DMS79 (cell line): Measurements from ENCODE around the gene STEAP1B.

Experiments
- DNase-seq: peaks from one replicate; lab custom pipeline; 2025; lab: John Stamatoyannopoulos, UW

Gene STEAP1B

GRCh38 chr7:22400150-22400814, 99.7 kb downstream of the STEAP1B start:
- DNase-seq, result no peak

- no peak for DNase-seq
Observed at GRCh38 chr7:22399546-22399945, 100.4 kb downstream of the STEAP1B start.

- no peak for DNase-seq
Observed at GRCh38 chr7:22399091-22399490, 100.9 kb downstream of the STEAP1B start.

GRCh38 chr7:22397981-22398380, 102.0 kb downstream of the STEAP1B start:
- DNase-seq, result no peak

GRCh38 chr7:22395222-22395621, 104.8 kb downstream of the STEAP1B start:
- DNase-seq, result no peak

GRCh38 chr7:22394739-22395138, 105.2 kb downstream of the STEAP1B start:
- no peak for DNase-seq

- no peak for DNase-seq
Observed at GRCh38 chr7:22393913-22394729, 105.9 kb downstream of the STEAP1B start.

GRCh38 chr7:22390516-22390915, 109.5 kb downstream of the STEAP1B start:
- DNase-seq, result no peak

GRCh38 chr7:22389892-22390291, 110.1 kb downstream of the STEAP1B start:
- DNase-seq, result no peak

GRCh38 chr7:22387583-22387982, 112.4 kb downstream of the STEAP1B start:
- no peak for DNase-seq

GRCh38 chr7:22386865-22387264, 113.1 kb downstream of the STEAP1B start:
- no peak for DNase-seq

- DNase-seq, result no peak
Observed at GRCh38 chr7:22386206-22386858, 113.7 kb downstream of the STEAP1B start.

- no peak for DNase-seq
Observed at GRCh38 chr7:22385326-22385725, 114.7 kb downstream of the STEAP1B start.

GRCh38 chr7:22380333-22380732, 119.7 kb downstream of the STEAP1B start:
- DNase-seq, result no peak

GRCh38 chr7:22378199-22378980, 121.6 kb downstream of the STEAP1B start:
- DNase-seq, result no peak

- DNase-seq, result no peak
Observed at GRCh38 chr7:22377703-22378102, 122.3 kb downstream of the STEAP1B start.

- no peak for DNase-seq
Observed at GRCh38 chr7:22375359-22376048, 124.5 kb downstream of the STEAP1B start.

GRCh38 chr7:22373911-22374310, 126.1 kb downstream of the STEAP1B start:
- DNase-seq, result no peak

- DNase-seq, result no peak
Observed at GRCh38 chr7:22373388-22373787, 126.6 kb downstream of the STEAP1B start.

- DNase-seq, result no peak
Observed at GRCh38 chr7:22372863-22373262, 127.1 kb downstream of the STEAP1B start.

- DNase-seq, result no peak
Observed at GRCh38 chr7:22371878-22372277, 128.1 kb downstream of the STEAP1B start.
